HepG2 (cell line): ENCODE measurements around the gene DLG1. TPM values are rescaled to one million over a fixed set of nuclear protein-coding genes. Genes with fewer than 3 reads are reported as not detected.

Source experiments
- EP300 ChIP-seq, 3 experiments: sonication (generic) in 1 of 3; formaldehyde crosslinking in 1 of 3; IDR thresholded peaks; 2 replicates each; pipeline versions ENCODE4 v1.5.1 to v1.6.1; 2011 to 2020; ENCODE audit warnings: low read depth in 2 of 3, low read length in 2 of 3, borderline replicate concordance in 1 of 3, improper control_type of control experiment in 1 of 3, mild to moderate bottlenecking in 1 of 3, missing genetic modification reagents in 1 of 3, moderate library complexity in 1 of 3
- MLLT10 ChIP-seq: sonication (generic); formaldehyde crosslinking; IDR thresholded peaks from 2 replicates; pipeline ENCODE4 v1.4.0; 2020; ENCODE audit warnings: missing genetic modification reagents
- PHF20 ChIP-seq: sonication (generic); formaldehyde crosslinking; IDR thresholded peaks from 2 replicates; pipeline ENCODE4 v1.5.0; 2020; ENCODE audit warnings: mild to moderate bottlenecking, missing genetic modification reagents
- RBFOX2 ChIP-seq: fragments of 200-400 bp; formaldehyde crosslinking; IDR thresholded peaks from 2 replicates; pipeline ENCODE4 v1.6.1; 2017; ENCODE audit warnings: low read depth, mild to moderate bottlenecking, low read length
- SALL2 ChIP-seq: sonication (generic); formaldehyde crosslinking; IDR thresholded peaks from 2 replicates; pipeline ENCODE4 v1.8.1; 2023; ENCODE audit warnings: mild to moderate bottlenecking, missing genetic modification reagents, inconsistent platforms
- SIN3A ChIP-seq: IDR thresholded peaks from 2 replicates; pipeline ENCODE4 v1.6.1; 2011; ENCODE audit warnings: low read depth, mild to moderate bottlenecking, control low read depth, low read length, borderline replicate concordance
- TEAD3 ChIP-seq: optimal IDR thresholded peaks from 2 replicates; pipeline ENCODE3; 2016; ENCODE audit warnings: borderline replicate concordance
- ZBTB46 ChIP-seq: sonication (generic); formaldehyde crosslinking; IDR thresholded peaks from 2 replicates; pipeline ENCODE4 v1.4.0; 2020; ENCODE audit warnings: mild to moderate bottlenecking, missing genetic modification reagents, borderline replicate concordance
- ZNF3 ChIP-seq: IDR thresholded peaks from 2 replicates; pipeline ENCODE4 v1.7.0; 2017; ENCODE audit warnings: inconsistent platforms
- polyA plus RNA-seq, 8 experiments: library from polyadenylated mRNA; depleted of rRNA in 3 of 8; stranded (reverse) in 7 of 8; unstranded in 1 of 8; fragments of >200 nt; fragmentation: Illumina TruSeq in 4 of 8; extraction: Trizol in 4 of 8; gene quantifications; 2 replicates each; pipeline versions ENCODE4 v1.2.1 to v1.2.3, GENCODE V29; 2011 to 2016; ENCODE audit warnings: low read depth in 4 of 8, missing spikeins in 1 of 8, mixed read lengths in 1 of 8; ENCODE audit not compliant: insufficient read depth in 1 of 8
- total RNA-seq, 5 experiments: library from RNA; depleted of rRNA; stranded (reverse); fragments of >200 nt; fragmentation: Illumina TruSeq; extraction: Trizol; gene quantifications; 2 replicates each; pipeline ENCODE4 v1.2.3, GENCODE V29; 2016; ENCODE audit warnings: low read depth in 1 of 5
- TF ChIP-seq, protein P1 (sequence below): IDR thresholded peaks from 2 replicates; pipeline ENCODE4 v1.4.0; 2020; ENCODE audit warnings: mild to moderate bottlenecking, missing genetic modification reagents
- TF ChIP-seq, protein P2 (sequence below): sonication (generic); formaldehyde crosslinking; conservative IDR thresholded peaks from 2 replicates; pipeline ENCODE4 v1.4.0; 2020; ENCODE audit warnings: missing genetic modification reagents

Gene DLG1
- total and polyA plus RNA-seq, 2 of the 13 experiments (the other 11 are each of a cell fraction or from before 2014, with no cell fraction given) = 30.5 to 104 TPM

- TF ChIP-seq, protein P1, sequence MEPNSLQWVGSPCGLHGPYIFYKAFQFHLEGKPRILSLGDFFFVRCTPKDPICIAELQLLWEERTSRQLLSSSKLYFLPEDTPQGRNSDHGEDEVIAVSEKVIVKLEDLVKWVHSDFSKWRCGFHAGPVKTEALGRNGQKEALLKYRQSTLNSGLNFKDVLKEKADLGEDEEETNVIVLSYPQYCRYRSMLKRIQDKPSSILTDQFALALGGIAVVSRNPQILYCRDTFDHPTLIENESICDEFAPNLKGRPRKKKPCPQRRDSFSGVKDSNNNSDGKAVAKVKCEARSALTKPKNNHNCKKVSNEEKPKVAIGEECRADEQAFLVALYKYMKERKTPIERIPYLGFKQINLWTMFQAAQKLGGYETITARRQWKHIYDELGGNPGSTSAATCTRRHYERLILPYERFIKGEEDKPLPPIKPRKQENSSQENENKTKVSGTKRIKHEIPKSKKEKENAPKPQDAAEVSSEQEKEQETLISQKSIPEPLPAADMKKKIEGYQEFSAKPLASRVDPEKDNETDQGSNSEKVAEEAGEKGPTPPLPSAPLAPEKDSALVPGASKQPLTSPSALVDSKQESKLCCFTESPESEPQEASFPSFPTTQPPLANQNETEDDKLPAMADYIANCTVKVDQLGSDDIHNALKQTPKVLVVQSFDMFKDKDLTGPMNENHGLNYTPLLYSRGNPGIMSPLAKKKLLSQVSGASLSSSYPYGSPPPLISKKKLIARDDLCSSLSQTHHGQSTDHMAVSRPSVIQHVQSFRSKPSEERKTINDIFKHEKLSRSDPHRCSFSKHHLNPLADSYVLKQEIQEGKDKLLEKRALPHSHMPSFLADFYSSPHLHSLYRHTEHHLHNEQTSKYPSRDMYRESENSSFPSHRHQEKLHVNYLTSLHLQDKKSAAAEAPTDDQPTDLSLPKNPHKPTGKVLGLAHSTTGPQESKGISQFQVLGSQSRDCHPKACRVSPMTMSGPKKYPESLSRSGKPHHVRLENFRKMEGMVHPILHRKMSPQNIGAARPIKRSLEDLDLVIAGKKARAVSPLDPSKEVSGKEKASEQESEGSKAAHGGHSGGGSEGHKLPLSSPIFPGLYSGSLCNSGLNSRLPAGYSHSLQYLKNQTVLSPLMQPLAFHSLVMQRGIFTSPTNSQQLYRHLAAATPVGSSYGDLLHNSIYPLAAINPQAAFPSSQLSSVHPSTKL (CRISPR knock-in tag) = 0 out of 2 replicates have a peak, but pooled peaks have one; percentile 7
- TF ChIP-seq TEAD3 (CRISPR knock-in tag) (peak; percentile 20), SIN3A (no peak), ZNF3 (CRISPR knock-in tag) (peak; percentile 90), EP300 (IDR thresholded peaks at IDR 0.05; ENCODE audit: low read depth in 2 of 2, low read length in 2 of 2) (no peak; a peak in 1 of 4 replicates), EP300 (CRISPR knock-in tag; IDR thresholded peaks at IDR 0.05; ENCODE audit: borderline replicate concordance) (no peak), SALL2 (CRISPR knock-in tag) (no peak), MLLT10 (CRISPR knock-in tag) (no peak), ZBTB46 (CRISPR knock-in tag) (no peak), PHF20 (CRISPR knock-in tag) (no peak), RBFOX2 (0 out of 2 replicates have a peak, but pooled peaks have one; percentile 14)
- TF ChIP-seq, protein P2, sequence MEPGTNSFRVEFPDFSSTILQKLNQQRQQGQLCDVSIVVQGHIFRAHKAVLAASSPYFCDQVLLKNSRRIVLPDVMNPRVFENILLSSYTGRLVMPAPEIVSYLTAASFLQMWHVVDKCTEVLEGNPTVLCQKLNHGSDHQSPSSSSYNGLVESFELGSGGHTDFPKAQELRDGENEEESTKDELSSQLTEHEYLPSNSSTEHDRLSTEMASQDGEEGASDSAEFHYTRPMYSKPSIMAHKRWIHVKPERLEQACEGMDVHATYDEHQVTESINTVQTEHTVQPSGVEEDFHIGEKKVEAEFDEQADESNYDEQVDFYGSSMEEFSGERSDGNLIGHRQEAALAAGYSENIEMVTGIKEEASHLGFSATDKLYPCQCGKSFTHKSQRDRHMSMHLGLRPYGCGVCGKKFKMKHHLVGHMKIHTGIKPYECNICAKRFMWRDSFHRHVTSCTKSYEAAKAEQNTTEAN = 0 out of 2 replicates have a peak, but pooled peaks have one; percentile 37
Observed at GRCh38 chr3:197292083-197292646, 6.2 kb downstream of the DLG1 start (continued).
